Esophagus muscularis mucosa (tissue), 4 donors: ENCODE results near the gene GCNA. TPM values are rescaled to one million over a fixed set of nuclear protein-coding genes. Genes with fewer than 3 reads are reported as not detected.
"Not testable (repeated sequence)": the region's sequence is repeated elsewhere in the genome, so short reads cannot be mapped to it uniquely, and the experiment has no call there.

Experiments used
- DNase-seq: peaks from one replicate; pipeline ENCODE4 v3.0.0-alpha.2; 2017; ENCODE audit errors: extremely low spot score
- H3K27ac ChIP-seq, 4 donors: fragments of 200-600 bp; sonication (generic); replicated peaks in 1 of 4; 1 replicate in 3 of 4; 2 replicates in 1 of 4; pipeline ENCODE4 v1.5.1; 2016 to 2019; ENCODE audit warnings: mild to moderate bottlenecking in 1 of 4
- H3K27me3 ChIP-seq, 4 donors: fragments of 200-600 bp; sonication (generic); one replicate each; pipeline versions ENCODE4 v1.5.1 to v1.6.0; 2016 to 2019
- H3K36me3 ChIP-seq, 4 donors: fragments of 200-600 bp; sonication (generic); one replicate each; pipeline ENCODE4 v1.5.1; 2016 to 2019
- H3K4me1 ChIP-seq, 4 donors: fragments of 200-600 bp; sonication (generic); one replicate each; pipeline ENCODE4 v1.5.1; 2016 to 2019
- H3K4me3 ChIP-seq, 4 donors: fragments of 200-600 bp; sonication (generic); 1 replicate in 2 of 4; 2 replicates in 2 of 4; pipeline ENCODE4 v1.5.1; 2016 to 2019; ENCODE audit warnings: mild to moderate bottlenecking in 4 of 4, moderate library complexity in 1 of 4
- H3K9me3 ChIP-seq, 4 donors: fragments of 200-600 bp; sonication (generic); 1 replicate in 3 of 4; 2 replicates in 1 of 4; pipeline ENCODE4 v1.5.1; 2016 to 2019
- EP300 ChIP-seq: sonication (generic); formaldehyde crosslinking; IDR thresholded peaks from one replicate; pipeline ENCODE4 v1.6.1; 2017; ENCODE audit warnings: antibody characterized with exemption
- POLR2A ChIP-seq: fragments of 450-650 bp; IDR thresholded peaks from one replicate; pipeline ENCODE4 v1.6.1; 2017; ENCODE audit warnings: antibody characterized with exemption, moderate library complexity, mild to moderate bottlenecking, low read depth
- POLR2AphosphoS5 ChIP-seq, 2 donors: sonication (generic); formaldehyde crosslinking; IDR thresholded peaks; one replicate each; pipeline ENCODE4 v1.6.1; 2017; ENCODE audit warnings: antibody characterized with exemption in 2 of 2
- WGBS: methylation state at CpG from one replicate; pipeline ENCODE4 v1.1.5; 2018; 5-methylcytosine and 5-hydroxymethylcytosine counted together
- intact Hi-C: fragments of 100-400 bp; cut with DNase I; formaldehyde crosslinking; loops from one replicate; pipeline ENCODE4 v1.15.1; 2023
- total RNA-seq, 4 donors: library from RNA; depleted of rRNA; stranded (reverse); fragments of >200 nt; gene quantifications; one replicate each; pipeline versions ENCODE4 v1.1.0 to v1.2.1, GENCODE V29; 2016
- TF ChIP-seq, protein P1 (sequence below), 3 experiments: fragments of 200-600 bp in 2 of 3; fragments of 450-650 bp in 1 of 3; sonication (generic) in 2 of 3; IDR thresholded peaks; one replicate each; pipeline ENCODE4 v1.5.1; 2017 to 2019; ENCODE audit warnings: antibody characterized with exemption in 3 of 3, mild to moderate bottlenecking in 2 of 3, moderate library complexity in 1 of 3

Gene GCNA
- total RNA-seq, 4 donors from 2014 or later = 0.65 to 2.9 (median 1.2) TPM

GRCh38 chrX:71550578-71550977 is 27.7 kb upstream of the GCNA start:
- Histone ChIP-seq H3K9me3 (no peaks in the 10 kb centered on the region), H3K27me3 (no peaks in the 10 kb centered on the region), H3K4me3 (no peak overlapping the region), H3K27ac (no peak overlapping the region), H3K4me1 (peaks cover 0 to 10% (median 6%) of the 10 kb centered on the region in 4 donors), H3K36me3 (peaks cover 4 to 59% (median 40%) of the 10 kb centered on the region in 4 donors)
- intact Hi-C loops = no loop called here
- no peak for DNase-seq
- 82% methylated on average over 3 of the region's 3 CpGs for WGBS
- TF ChIP-seq POLR2AphosphoS5 (IDR thresholded peaks at IDR 0.05) = no peak

DNA sequence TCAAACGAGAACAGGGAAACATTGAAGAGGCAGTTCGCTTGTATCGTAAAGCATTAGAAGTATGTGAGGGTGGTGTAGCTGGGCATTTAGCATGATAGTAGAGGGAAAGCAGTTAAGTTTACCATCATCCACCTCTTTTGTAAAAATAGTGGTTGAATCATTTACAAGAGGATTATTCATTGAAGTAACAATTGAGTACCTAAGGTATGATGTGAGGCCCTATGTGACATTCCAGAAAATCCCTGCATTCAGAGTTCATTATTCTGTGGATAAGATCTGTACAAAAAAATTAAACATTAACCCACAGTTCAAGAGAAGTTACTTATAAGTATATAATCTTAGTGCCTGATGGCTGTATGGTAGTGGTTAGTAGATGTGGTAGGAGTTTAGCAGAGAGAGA is 22.2 kb upstream of the GCNA start:
- peaks cover 18 to 78% (median 50%) of the 10 kb centered on the region in 4 donors for H3K36me3 ChIP-seq

GRCh38 chrX:71558920-71559319 is 19.3 kb upstream of the GCNA start:
- Histone ChIP-seq H3K27ac (no peak overlapping the region), H3K9me3 (no peaks in the 10 kb centered on the region), H3K4me1 (no peaks in the 10 kb centered on the region), H3K4me3 (no peak overlapping the region), H3K27me3 (no peaks in the 10 kb centered on the region), H3K36me3 (peaks cover 39 to 95% (median 71%) of the 10 kb centered on the region in 4 donors)
- intact Hi-C loops = no loop called here
- 82% methylated on average over 5 of the region's 5 CpGs for WGBS
- no peak for DNase-seq
- TF ChIP-seq POLR2AphosphoS5 (IDR thresholded peaks at IDR 0.05) (no peak), EP300 (no peak), POLR2A (no peak)
- TF ChIP-seq, protein P1, sequence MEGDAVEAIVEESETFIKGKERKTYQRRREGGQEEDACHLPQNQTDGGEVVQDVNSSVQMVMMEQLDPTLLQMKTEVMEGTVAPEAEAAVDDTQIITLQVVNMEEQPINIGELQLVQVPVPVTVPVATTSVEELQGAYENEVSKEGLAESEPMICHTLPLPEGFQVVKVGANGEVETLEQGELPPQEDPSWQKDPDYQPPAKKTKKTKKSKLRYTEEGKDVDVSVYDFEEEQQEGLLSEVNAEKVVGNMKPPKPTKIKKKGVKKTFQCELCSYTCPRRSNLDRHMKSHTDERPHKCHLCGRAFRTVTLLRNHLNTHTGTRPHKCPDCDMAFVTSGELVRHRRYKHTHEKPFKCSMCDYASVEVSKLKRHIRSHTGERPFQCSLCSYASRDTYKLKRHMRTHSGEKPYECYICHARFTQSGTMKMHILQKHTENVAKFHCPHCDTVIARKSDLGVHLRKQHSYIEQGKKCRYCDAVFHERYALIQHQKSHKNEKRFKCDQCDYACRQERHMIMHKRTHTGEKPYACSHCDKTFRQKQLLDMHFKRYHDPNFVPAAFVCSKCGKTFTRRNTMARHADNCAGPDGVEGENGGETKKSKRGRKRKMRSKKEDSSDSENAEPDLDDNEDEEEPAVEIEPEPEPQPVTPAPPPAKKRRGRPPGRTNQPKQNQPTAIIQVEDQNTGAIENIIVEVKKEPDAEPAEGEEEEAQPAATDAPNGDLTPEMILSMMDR (IDR thresholded peaks at IDR 0.05) = no peak

More for the DNA sequence above, 22.2 kb upstream of the GCNA start:
- Histone ChIP-seq H3K27ac (no peak overlapping the region), H3K27me3 (no peaks in the 10 kb centered on the region), H3K9me3 (no peaks in the 10 kb centered on the region), H3K4me1 (no peaks in the 10 kb centered on the region), H3K4me3 (no peak overlapping the region)
- WGBS = 86% methylated on average over 3 of the region's 3 CpGs
- TF ChIP-seq, protein P1 (IDR thresholded peaks at IDR 0.05) = no peak
- TF ChIP-seq POLR2A (no peak), EP300 (no peak), POLR2AphosphoS5 (IDR thresholded peaks at IDR 0.05) (no peak)
- no peak for DNase-seq
- intact Hi-C loops = no loop called here

- H3K36me3 ChIP-seq = peaks cover 44 to 99% (median 79%) of the 10 kb centered on the region in 4 donors
- H3K27me3 ChIP-seq, intact Hi-C loops, H3K9me3 ChIP-seq, H3K27ac ChIP-seq, H3K4me1 ChIP-seq, H3K4me3 ChIP-seq, DNase-seq: not testable (repeated sequence)
- 71% methylated on average over 6 of the region's 6 CpGs for WGBS
Measured at GRCh38 chrX:71559773-71560172, 18.5 kb upstream of the GCNA start.

DNA sequence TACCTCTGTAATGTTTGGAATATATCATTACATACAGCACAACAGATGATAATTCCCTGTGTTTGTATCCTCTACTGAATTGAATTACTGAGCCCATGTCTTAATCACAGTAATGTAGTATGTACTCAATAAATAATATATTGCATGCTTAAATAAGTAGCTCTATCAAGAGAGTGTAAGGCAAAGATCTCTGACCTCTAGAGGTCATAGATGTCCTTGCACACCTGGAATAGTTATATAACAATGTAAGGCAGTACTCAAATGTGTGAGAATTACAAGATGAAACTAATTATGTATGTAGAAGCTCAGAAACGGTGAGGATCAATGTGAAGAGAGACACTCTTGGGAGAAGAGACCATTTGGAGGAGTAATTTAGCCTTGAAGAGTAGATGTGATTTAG is 14.3 kb upstream of the GCNA start:
- Histone ChIP-seq H3K27ac (no peak overlapping the region), H3K36me3 (peaks cover 40 to 99% (median 76%) of the 10 kb centered on the region in 4 donors), H3K9me3 (no peaks in the 10 kb centered on the region), H3K4me1 (peaks cover 0 to 7% (median 6%) of the 10 kb centered on the region in 4 donors), H3K27me3 (no peaks in the 10 kb centered on the region), H3K4me3 (no peak overlapping the region)
- intact Hi-C loops = no loop called here
- no peak for TF ChIP-seq EP300
- TF ChIP-seq, protein P1 (IDR thresholded peaks at IDR 0.05) = no peak
- no peak for TF ChIP-seq POLR2AphosphoS5 (IDR thresholded peaks at IDR 0.05)
- TF ChIP-seq POLR2A = no peak
- WGBS = 59% methylated on average over 1 of the region's 1 CpG
- DNase-seq = no peak

DNA sequence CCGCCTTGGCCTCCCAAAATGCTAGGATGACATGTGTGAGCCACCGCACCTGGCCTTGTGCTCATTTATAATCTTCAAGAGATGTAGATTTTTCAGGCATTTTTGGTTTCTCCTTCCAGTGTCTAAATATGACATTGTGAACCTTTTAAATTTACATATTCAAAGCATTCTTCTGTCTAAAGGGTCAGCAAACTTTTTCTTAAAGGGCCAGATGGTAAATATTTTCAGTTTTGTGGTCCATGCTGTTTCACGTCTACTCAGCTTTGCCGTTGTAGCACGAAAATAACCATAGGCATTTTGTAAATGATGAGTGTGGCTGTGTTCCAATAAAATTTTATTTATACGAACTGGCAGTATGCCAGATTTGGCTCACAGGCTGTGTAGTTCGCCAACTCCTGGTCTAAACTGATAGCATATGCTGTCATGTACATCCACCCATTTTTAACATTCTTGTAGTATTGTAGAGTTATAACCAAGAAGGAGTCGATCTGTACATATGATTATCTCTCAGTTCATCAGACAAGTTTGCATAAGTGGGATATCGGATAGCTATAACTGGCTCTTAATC is 12.7 kb upstream of the GCNA start:
- 72% methylated on average over 9 of the region's 9 CpGs for WGBS
- Histone ChIP-seq H3K4me3 (no peak overlapping the region), H3K4me1 (peaks cover 0 to 7% (median 6%) of the 10 kb centered on the region in 4 donors), H3K9me3 (no peaks in the 10 kb centered on the region), H3K27ac (peak overlapping the region in 1 of 4 donors; percentile 10), H3K36me3 (peaks cover 40 to 94% (median 75%) of the 10 kb centered on the region in 4 donors), H3K27me3 (no peaks in the 10 kb centered on the region)
- DNase-seq = no peak
- TF ChIP-seq EP300 = no peak
- TF ChIP-seq POLR2AphosphoS5 (IDR thresholded peaks at IDR 0.05) = no peak
- no peak for TF ChIP-seq POLR2A
- TF ChIP-seq, protein P1 (IDR thresholded peaks at IDR 0.05) = no peak
- intact Hi-C loops = no loop called here

- H3K4me1 ChIP-seq, intact Hi-C loops: not testable (repeated sequence)
Measured at GRCh38 chrX:71571390-71571789, 6.8 kb upstream of the GCNA start.

More at GRCh38 chrX:71571390-71571789, 6.8 kb upstream of the GCNA start:
- not testable (repeated sequence) for DNase-seq, H3K9me3 ChIP-seq, H3K4me3 ChIP-seq, H3K27me3 ChIP-seq, H3K27ac ChIP-seq
- WGBS = 91% methylated on average over 8 of the region's 8 CpGs
- H3K36me3 ChIP-seq = peaks cover 26 to 94% (median 75%) of the 10 kb centered on the region in 4 donors
